Osteoblast (primary cell): ENCODE data around the gene SBF1. TPM values are rescaled to one million over a fixed set of nuclear protein-coding genes. Genes with fewer than 3 reads are reported as not detected.

ENCODE experiments used
- DNase-seq: peaks from one replicate; pipeline ENCODE4 v3.0.0; 2011; ENCODE audit warnings: low spot score, mixed read lengths; ENCODE audit not compliant: insufficient read length; ENCODE audit errors: missing footprints
- H2AFZ ChIP-seq: 2 replicates; pipeline ENCODE4 v1.6.0; 2011; ENCODE audit warnings: mild to moderate bottlenecking, low read length
- H3K27ac ChIP-seq: 2 replicates; pipeline ENCODE4 v1.5.1; 2011; ENCODE audit warnings: mild to moderate bottlenecking, low read depth, low read length, moderate library complexity
- H3K27me3 ChIP-seq: 2 replicates; pipeline ENCODE4 v1.6.0; 2012; ENCODE audit warnings: mild to moderate bottlenecking, control low read depth, inconsistent platforms, low read length, moderate library complexity; ENCODE audit not compliant: insufficient read depth
- H3K36me3 ChIP-seq: 2 replicates; pipeline ENCODE4 v1.5.1; 2011; ENCODE audit warnings: mild to moderate bottlenecking, low read length, control low read depth, moderate library complexity; ENCODE audit not compliant: insufficient read depth
- H3K4me1 ChIP-seq: 2 replicates; pipeline ENCODE4 v1.5.1; 2011; ENCODE audit warnings: mild to moderate bottlenecking, low read length, control low read depth, moderate library complexity; ENCODE audit not compliant: insufficient read depth
- H3K4me2 ChIP-seq: 2 replicates; pipeline ENCODE4 v1.6.0; 2011; ENCODE audit warnings: mild to moderate bottlenecking, low read length; ENCODE audit not compliant: insufficient read depth
- H3K4me3 ChIP-seq: fragments of 200-600 bp; sonication (generic); 3 replicates; pipeline ENCODE4 v1.5.1; 2012; ENCODE audit warnings: mild to moderate bottlenecking, low read length, inconsistent platforms; ENCODE audit not compliant: insufficient read depth
- H3K79me2 ChIP-seq: 2 replicates; pipeline ENCODE4 v1.6.0; 2012; ENCODE audit warnings: mild to moderate bottlenecking, low read length, control low read depth, inconsistent platforms; ENCODE audit not compliant: insufficient read depth
- H3K9me3 ChIP-seq: 2 replicates; pipeline ENCODE4 v1.5.1; 2011; ENCODE audit warnings: low read depth, low read length, control low read depth
- H4K20me1 ChIP-seq: 2 replicates; pipeline ENCODE4 v1.6.0; 2012; ENCODE audit warnings: mild to moderate bottlenecking, low read length, control low read depth; ENCODE audit not compliant: insufficient read depth
- total RNA-seq: library from RNA; depleted of rRNA; stranded (reverse); fragments of >200 nt; gene quantifications from 2 replicates; pipeline ENCODE4 v1.2.3, GENCODE V29; 2012
- TF ChIP-seq, protein P1 (sequence below): IDR thresholded peaks from 2 replicates; pipeline ENCODE4 v1.5.1; 2011; ENCODE audit warnings: mild to moderate bottlenecking, low read depth, low read length, moderate library complexity; ENCODE audit errors: extremely low read depth

SBF1 gene
- total RNA-seq, 1 donor, result 93.0 TPM

- H3K36me3 ChIP-seq, result peaks cover 68% of the 10 kb centered on the region
- no peak overlapping the region for H3K4me2 ChIP-seq
- DNase-seq, result no peak
- H4K20me1 ChIP-seq, result peaks cover 2% of the 10 kb centered on the region
- no peaks in the 10 kb centered on the region for H3K79me2 ChIP-seq
- H3K27me3 ChIP-seq, result no peaks in the 10 kb centered on the region
- H3K9me3 ChIP-seq, result no peaks in the 10 kb centered on the region
- H3K27ac ChIP-seq, result no peak overlapping the region
- H3K4me3 ChIP-seq, result no peak overlapping the region
- no peaks in the 10 kb centered on the region for H3K4me1 ChIP-seq
- TF ChIP-seq, protein P1, sequence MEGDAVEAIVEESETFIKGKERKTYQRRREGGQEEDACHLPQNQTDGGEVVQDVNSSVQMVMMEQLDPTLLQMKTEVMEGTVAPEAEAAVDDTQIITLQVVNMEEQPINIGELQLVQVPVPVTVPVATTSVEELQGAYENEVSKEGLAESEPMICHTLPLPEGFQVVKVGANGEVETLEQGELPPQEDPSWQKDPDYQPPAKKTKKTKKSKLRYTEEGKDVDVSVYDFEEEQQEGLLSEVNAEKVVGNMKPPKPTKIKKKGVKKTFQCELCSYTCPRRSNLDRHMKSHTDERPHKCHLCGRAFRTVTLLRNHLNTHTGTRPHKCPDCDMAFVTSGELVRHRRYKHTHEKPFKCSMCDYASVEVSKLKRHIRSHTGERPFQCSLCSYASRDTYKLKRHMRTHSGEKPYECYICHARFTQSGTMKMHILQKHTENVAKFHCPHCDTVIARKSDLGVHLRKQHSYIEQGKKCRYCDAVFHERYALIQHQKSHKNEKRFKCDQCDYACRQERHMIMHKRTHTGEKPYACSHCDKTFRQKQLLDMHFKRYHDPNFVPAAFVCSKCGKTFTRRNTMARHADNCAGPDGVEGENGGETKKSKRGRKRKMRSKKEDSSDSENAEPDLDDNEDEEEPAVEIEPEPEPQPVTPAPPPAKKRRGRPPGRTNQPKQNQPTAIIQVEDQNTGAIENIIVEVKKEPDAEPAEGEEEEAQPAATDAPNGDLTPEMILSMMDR, result no peak
- H2AFZ ChIP-seq, result no peak overlapping the region
Measured at GRCh38 chr22:50461536-50461935, 13.3 kb downstream of the SBF1 start.

GRCh38 chr22:50460938-50461337 is 13.9 kb downstream of the SBF1 start:
- Histone ChIP-seq H3K27me3 (no peaks in the 10 kb centered on the region), H3K79me2 (no peaks in the 10 kb centered on the region), H3K9me3 (no peaks in the 10 kb centered on the region), H3K4me2 (no peak overlapping the region), H4K20me1 (peaks cover 2% of the 10 kb centered on the region), H3K27ac (no peak overlapping the region), H3K36me3 (peaks cover 62% of the 10 kb centered on the region), H3K4me1 (no peaks in the 10 kb centered on the region), H3K4me3 (no peak overlapping the region), H2AFZ (no peak overlapping the region)
- TF ChIP-seq, protein P1, result no peak
- DNase-seq, result no peak

DNA sequence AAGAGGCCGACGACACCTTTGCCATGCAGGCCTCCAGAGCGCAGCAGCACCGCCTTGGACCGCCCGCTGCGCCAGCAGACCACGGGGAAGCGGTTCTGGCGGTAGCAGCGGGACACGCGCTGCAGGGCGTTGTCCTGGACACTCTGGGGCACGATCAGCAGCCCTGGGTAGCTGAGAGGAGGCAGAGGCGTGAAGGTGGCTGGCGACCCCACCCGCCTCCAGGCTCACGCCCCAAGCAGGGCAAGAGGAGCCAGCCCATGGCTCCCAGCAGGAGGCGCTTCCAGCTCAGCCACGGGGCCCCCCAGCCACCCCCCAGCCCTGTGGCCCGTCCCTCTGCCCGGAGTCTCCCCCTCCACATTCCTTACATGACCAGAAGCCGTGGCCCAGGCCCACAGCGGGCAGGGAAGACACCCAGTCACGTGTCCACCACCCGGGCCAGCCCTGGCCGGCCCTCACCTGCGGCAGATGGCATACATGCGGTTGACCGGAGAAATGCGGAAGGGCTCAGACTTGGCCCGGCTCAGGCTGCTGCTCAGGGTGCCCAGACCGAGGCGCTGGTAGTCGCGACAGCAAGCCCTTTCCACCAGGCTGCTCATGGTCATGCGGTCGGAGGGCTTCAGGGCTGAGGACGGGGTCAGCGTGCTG is 15.2 kb downstream of the SBF1 start:
- no peak overlapping the region for H3K4me3 ChIP-seq
- H4K20me1 ChIP-seq, result peaks cover 2% of the 10 kb centered on the region
- DNase-seq, result no peak
- no peak overlapping the region for H3K27ac ChIP-seq
- peaks cover 60% of the 10 kb centered on the region for H3K36me3 ChIP-seq
- no peaks in the 10 kb centered on the region for H3K79me2 ChIP-seq
- TF ChIP-seq, protein P1, result no peak
- no peak overlapping the region for H2AFZ ChIP-seq
- no peaks in the 10 kb centered on the region for H3K4me1 ChIP-seq
- H3K9me3 ChIP-seq, result no peaks in the 10 kb centered on the region
- no peak overlapping the region for H3K4me2 ChIP-seq
- no peaks in the 10 kb centered on the region for H3K27me3 ChIP-seq

DNA sequence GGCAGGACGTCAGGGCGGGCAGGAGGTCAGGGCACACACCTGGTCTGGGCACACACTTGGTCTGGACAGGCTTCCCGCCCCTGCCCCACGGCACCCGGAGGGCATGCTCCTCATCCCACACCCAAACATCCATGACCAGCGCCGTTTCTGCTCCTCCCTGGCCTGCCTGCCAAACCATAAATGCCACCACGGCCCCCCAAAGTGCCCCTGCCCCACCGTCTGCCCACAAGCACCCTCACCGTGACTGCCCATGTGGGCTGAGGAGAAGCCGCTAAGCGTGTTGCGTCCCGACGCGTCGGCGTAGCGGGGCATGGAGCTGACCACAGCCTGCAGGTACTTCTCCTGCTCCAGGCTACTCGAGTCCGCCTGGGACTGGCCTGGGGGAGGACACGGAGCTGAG is 15.8 kb downstream of the SBF1 start:
- Histone ChIP-seq H3K9me3 (no peaks in the 10 kb centered on the region), H3K27me3 (no peaks in the 10 kb centered on the region), H3K79me2 (no peaks in the 10 kb centered on the region), H3K4me2 (no peak overlapping the region), H3K27ac (no peak overlapping the region), H3K4me3 (no peak overlapping the region), H2AFZ (no peak overlapping the region), H3K36me3 (peaks cover 60% of the 10 kb centered on the region), H4K20me1 (peaks cover 2% of the 10 kb centered on the region), H3K4me1 (no peaks in the 10 kb centered on the region)
- DNase-seq, result no peak
- TF ChIP-seq, protein P1, result no peak
